Left colon (tissue), 2 donors: ENCODE results near the gene LRBA. TPM values are rescaled to one million over a fixed set of nuclear protein-coding genes. Genes with fewer than 3 reads are reported as not detected.
"Not testable (repeated sequence)": the region's sequence is repeated elsewhere in the genome, so short reads cannot be mapped to it uniquely, and the experiment has no call there.

Experiments used
- ATAC-seq: fragments of 200-7000 bp; cut with Tn5 transposase; one replicate; pipeline ENCODE4 v1.9.1; 2020; ENCODE audit warnings: mild to moderate bottlenecking, moderate library complexity
- DNase-seq, 2 donors: peaks; one replicate each; pipeline ENCODE4 v3.0.0-alpha.2; 2020
- intact Hi-C, 2 donors: fragments of 100-400 bp; cut with DNase I in 1 of 2; cut with micrococcal nuclease in 1 of 2; formaldehyde crosslinking; loops; one replicate each; pipeline versions ENCODE4 v1.11.2 to v1.14.0; 2022; cut with DNase I, micrococcal nuclease
- total RNA-seq, 2 donors: library from RNA; stranded (reverse); fragmentation: NEBNext Ultra II Directional; extraction: Animal tissue kit (Norgen Biotek cat#: 25700); gene quantifications; one replicate each; pipeline ENCODE4 v1.2.1, GENCODE V29; 2021
- donor health status: DM: no; HTN: no; CAD: no.
- donor health status: DM: yes; HTN: yes; CAD: no.

LRBA gene
- total RNA-seq, 2 donors from 2014 or later, result 65.7 to 80.0 TPM

DNA sequence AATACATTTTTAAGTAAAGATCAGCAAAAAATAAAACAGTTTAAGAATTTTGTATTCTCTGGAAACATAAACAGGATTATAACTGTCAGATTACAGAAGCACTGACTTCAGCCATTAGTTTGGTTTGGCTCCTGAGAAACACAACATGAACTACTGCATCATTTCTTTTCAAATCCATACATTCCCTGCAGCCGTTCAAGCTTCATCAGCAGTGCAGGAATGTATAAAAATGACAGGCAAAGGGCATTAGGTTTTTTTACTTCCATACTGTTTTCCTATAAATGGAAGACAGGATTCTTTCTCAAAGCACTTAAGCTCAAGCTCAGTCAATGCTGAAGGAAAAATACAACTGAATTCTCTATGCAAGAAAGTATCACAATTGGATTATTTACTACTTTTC is 437.3 kb downstream of the LRBA start:
- ATAC-seq, result no peak
- DNase-seq, result no peak
- intact Hi-C loops, result no loop called here

DNA sequence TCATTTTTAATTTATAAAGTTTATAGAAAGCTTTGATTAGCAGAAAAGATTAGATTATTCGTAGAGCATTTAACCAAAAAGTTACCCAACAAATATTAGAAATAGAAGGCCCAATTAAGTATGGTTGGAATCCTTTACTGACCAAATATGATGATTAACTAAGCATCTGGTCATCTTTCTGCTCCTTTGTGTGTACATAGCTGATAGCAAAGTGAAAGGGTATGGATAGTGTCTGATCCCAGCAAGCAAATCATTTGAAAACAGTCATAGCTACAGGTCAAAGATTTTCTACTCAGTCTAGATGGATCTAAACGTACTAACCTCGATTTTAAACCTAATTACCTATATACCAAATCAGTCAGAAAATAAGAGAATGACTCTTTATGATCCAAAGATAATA is 440.4 kb downstream of the LRBA start:
- ATAC-seq, result no peak
- intact Hi-C loops, result no loop called here
- no peak for DNase-seq

DNA sequence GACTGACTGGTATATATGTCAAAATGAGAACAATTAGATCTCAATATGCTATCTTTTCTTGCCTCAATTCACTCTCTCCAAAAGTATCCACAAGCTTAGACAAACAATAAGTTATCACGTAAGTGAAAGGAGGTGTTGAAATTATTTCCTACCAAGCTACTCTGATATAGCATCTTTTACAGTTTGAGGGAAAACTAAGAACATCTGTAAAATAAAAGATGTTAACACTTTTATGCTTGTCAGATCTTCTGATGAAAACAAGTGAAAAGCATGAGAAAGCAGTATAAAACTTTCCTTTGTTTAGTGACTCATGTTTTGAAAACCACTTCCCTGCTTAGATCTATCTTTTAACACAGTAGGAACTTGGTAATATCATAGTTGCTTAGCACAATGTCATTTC is 441.6 kb downstream of the LRBA start:
- no peak for ATAC-seq
- intact Hi-C loops, result no loop called here
- no peak for DNase-seq

DNA sequence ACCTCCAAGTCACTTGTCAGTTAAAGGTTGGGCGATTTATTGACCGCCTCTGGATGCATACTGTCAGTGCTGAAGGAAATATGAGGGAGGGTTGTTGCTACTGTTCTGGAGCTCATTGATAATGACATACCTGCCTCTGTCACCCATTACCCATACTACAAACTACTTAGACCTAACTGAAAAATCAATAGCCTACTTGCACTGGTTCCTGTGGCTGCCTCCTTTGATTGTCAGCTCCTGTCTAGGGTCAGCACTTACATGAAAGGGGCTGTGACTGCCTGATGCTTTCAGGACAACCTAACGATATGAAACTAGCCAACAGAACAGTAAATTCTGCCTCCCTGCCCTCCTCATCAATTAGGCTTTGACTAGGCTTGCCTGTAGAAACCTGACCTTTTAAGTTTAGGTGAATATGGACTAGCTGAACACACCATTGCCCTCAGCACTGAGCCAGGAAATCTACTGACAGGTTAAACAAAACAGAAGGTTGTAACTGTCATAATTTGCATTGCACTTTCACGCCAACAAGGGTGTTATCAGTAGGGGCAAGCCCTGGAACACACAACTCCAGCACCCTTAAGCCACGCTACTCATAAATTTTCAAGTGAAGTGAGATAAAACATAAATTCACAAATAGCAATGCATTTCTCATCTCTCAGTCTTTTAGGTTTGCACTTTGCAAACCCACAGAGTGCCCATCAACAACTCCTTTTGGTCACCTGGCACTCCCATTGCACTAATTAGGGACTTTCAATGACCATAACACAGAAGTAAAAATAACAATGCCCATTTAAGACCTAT is 442.2 kb downstream of the LRBA start:
- DNase-seq, result no peak
- intact Hi-C loops, result no loop called here
- ATAC-seq, result no peak

DNA sequence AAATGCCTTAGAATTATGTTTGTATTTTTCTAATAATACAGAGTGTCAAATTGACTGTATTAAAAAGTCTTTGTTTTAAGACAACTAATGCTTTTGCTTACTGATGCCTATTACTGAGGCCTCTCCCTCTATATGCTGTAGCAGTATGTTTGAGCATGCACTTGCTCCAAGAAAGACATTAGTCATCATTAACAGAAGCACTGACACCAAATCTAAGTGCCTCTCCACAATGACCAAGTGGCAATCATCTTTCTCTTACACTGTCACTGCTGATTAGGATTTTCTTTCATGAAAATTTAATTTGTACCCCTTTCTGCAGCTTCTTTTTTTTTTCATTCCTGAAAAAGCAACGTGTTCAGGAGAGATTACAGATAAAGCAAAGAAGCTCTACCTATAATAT is 444.2 kb downstream of the LRBA start:
- intact Hi-C loops, result no loop called here
- no peak for ATAC-seq
- no peak for DNase-seq

DNA sequence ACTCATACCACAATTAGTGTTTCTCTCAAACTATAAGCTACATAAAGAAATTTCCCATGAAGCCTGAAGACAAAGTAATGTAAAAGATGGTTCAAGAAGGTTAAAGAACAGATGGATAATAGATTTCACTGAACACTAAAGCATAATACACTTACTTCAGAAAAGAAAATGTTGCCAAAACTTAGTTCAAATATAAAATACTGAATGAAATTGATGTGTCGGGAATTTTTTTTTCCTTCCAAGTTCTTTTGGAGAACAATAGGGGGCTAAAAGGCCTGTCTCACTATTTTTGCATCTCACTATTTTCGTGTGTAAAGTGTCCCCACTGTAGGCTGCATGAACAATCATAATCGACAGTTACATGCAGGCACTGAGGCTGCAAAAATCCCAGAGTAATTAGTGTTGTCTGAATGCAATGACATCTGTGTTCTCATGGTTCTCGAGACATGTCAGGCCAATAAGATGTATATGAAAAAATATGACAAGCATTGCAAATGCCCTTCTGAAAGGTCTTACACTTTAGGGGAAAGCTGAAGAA is 445.0 kb downstream of the LRBA start:
- DNase-seq (no peak), ATAC-seq (no peak)
- intact Hi-C loops, result no loop called here

DNA sequence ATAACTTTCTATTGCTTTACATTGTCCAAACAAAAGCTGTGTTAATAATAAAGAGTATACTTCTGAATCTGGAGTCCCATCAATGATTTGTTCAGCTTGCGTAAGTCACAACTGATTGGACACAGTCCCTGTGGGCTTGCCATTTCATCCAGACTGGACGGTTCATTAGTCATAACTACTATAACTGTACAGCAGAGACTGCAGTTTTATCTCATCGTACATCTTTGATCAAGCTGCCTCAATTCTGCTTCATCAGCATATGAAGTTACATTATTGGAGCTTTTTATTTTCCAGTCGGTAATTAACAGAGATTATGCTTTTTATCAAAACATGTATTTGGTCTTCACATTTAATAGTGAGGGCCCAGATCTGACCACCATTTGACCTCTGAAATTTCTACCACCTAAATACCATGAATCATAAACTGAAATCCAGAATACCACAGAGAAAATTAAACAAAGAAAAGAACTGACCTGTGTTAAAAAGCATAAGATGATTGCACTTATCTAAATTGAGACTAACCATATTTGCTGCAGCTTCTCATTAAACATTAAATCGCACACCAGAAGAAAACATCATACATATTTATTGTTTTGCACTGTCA is 445.6 kb downstream of the LRBA start:
- DNase-seq, result no peak
- intact Hi-C loops, result no loop called here
- ATAC-seq, result no peak

DNA sequence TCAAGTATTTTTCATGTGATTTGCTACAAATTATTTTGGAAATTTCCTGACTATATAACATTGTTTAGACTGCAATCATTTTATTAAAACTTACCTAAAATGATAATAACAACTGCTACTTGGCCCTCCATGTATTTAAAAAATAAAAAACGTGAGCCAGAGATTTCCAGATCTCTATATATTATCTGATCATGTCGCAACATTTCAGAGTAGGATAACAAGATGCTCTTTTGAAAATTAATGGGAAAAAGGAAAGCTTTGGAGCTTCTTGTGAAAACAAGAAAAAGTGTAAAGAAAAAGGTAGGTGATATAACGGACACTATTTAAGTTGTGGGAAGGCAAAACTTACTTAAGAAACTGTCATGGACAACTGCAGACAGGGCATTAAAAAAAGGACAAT is 448.0 kb downstream of the LRBA start:
- ATAC-seq (no peak), DNase-seq (no peak)
- intact Hi-C loops, result no loop called here

DNA sequence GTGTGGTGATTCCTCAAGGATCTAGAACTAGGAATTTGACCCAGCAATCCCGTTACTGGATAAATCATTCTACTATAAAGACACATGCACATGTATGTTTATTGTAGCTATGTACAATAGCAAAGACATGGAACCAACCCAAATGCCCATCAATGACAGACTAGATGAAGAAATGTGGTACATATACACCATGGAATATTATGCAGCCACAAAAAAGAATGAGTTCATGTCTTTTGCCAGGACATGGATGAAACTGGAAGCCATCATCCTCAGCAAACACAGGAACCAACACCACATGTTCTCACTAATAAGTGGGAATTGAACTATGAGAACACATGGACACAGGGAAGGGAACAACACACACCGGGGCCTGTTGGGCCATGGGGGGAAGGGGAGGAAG is 450.1 kb downstream of the LRBA start:
- DNase-seq, intact Hi-C loops, ATAC-seq: not testable (repeated sequence)

DNA sequence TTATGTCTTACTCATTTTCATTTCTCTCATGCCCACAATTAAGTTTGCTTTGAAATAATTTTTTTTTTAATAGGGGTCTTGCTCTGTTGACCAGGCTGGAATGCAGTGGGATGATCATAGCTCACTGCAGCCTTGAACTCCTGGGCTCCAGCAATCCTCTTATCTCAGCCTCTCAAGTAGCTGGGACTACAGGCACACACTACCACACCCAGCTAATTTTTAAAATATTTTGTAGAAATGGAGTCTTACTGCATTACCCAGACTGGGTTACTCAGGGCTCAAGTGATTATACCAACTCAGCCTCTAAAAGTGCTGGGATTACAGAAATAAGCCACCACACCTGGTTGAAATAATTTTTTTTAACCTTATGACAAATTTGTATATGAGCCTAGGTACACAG is 452.3 kb downstream of the LRBA start:
- intact Hi-C loops, result no loop called here
- ATAC-seq (no peak), DNase-seq (no peak)

DNA sequence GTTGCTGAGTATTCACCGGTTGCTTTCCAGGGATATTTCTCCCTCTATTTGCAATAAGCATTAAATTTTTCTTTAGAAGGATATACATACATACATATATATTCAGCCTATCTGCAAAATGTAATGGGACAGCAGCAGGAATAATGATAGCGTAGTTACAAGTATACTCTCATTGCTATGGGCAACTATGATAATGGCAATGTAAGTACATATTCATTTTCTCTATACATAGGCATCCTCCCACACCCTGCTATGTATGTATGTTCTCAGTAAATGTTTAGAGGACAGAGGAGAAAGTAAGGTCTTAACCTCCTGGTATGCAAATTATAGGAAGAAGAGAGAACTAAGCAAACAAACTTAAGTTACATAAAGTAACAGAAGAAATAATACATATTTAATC is 452.8 kb downstream of the LRBA start:
- intact Hi-C loops, result no loop called here
- ATAC-seq, result no peak
- no peak for DNase-seq

DNA sequence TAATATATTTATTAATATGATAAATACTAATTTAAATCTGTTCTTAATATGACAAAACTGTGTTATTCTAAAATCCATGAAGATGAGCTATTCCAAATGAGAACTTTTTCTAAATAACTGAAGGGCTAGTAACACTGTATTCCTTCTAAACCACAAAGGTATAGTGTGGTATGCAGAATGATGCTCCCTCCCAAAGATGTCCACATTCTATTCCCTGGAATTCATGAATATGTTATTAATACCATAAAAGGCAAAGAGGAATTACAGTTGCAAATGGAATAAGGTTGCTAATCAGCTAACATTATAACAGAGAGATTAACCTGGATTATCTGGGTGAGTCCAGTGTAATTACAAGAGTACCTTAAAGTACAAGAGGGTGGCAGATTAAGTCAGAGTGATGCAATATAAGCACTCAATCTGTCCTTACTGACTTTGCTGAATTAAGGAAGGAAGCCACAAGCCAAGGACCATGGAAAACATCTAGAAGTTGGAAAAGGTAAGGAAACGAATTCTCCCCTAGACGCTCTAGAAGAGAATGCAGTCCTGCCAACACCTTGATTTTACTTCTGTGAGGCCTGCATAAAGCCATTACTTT is 453.8 kb downstream of the LRBA start:
- ATAC-seq, result no peak
- DNase-seq, result no peak
- intact Hi-C loops, result no loop called here

DNA sequence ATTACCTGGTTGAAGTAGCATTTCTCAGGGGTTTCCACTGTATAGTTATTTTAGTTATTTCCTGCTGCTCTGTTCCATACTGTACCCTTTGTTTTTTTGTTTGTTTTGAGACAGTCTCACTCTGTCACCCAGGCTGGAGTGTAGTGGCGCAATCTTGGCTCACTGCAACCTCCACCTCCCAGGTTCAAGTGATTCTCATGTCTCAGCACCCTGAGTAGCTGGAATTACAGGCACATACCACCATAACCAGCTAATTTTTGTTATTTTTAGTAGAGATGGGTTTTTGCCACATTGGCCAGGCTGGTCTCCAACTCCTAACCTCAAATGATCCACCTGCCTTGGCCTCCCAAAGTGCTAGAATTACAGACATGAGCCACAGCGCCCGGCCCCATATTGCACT is 457.3 kb downstream of the LRBA start:
- intact Hi-C loops, DNase-seq, ATAC-seq: not testable (repeated sequence)

DNA sequence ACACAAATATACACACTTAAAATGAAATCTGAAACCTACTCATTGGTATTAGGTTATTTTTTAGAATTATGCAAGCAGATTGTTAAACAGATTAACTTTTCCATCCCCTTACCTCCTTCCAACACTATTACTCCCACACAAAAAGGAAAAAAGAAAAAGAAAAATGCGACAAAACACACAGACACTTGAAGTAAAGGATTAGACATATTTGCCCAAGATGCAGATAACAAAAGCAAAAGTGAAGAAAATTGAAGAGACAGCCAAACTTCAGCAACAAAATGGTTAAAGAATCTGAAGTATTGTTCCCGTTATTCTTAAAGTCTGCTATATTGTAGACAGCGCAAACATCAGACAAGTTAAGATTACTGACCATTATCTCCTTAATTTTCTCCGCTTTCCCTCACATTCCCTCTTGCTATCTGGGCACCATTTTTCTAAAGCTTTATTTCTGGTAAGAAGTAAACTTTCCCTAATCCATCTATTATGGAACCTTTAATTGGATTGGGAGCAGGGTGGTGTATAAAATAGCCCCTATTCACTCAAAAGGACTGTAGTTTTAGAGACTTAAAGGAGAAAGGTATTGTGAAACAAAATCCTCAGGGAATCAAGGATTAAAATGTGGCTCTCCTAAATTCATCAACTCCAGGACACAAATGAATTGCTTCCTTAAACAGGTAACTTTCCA is 467.8 kb downstream of the LRBA start:
- intact Hi-C loops, result no loop called here
- no peak for DNase-seq
- no peak for ATAC-seq

DNA sequence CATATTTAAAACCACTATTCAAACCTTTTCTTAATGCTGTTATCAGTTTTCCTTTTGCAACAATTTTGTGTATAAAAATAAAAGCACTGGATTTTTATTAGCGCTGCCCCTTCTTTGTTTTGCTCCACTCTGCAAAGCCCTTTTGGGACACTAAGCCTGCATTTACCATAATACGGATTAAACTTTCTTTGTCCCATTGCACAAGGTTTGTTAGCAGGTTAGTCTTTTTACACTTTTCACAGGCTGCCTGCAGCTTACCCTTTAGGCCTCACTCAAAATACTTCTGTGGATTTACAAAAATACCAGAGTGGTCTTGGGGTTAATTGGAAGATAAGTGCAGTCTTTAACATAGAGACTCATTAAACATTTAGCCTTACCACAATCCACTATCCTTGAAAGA is 468.8 kb downstream of the LRBA start:
- no peak for DNase-seq
- no peak for ATAC-seq
- intact Hi-C loops, result no loop called here

DNA sequence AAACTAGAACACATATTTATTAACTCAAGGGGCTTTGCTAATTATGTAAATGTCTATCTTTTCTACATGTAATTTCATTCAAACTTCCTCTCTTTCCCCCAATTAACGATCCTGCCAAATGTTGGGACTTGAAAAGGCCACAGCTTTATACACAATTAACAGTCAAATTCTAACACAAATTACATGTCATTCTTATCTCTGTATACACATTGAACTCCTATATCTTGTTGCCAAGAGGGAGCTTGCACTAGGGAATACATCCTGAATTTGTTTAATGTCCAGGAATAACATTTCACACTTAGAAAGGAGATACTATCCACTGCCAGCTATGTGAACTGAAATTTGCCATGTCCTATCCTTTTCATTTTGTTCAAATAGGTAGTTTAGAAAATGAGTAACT is 472.0 kb downstream of the LRBA start:
- ATAC-seq (no peak), DNase-seq (no peak)
- intact Hi-C loops, result no loop called here

DNA sequence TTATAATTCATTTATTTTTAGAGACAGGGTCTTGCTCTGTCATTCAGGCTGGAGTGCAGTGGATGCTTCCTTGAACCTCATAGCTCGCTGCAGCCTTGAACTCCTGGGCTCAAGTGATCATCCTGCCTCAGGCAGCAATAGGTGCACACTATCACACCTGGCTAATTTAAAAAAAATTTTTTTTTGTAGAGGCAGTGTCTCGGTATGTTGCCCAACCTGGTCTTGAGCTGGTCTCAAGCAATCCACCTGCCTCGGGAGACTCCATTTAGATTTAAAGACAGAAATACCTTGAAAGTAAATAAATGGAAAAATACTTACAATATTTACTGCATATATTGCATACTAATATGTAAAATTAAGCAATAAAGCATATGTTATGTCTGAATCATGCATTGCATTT is 473.4 kb downstream of the LRBA start:
- intact Hi-C loops, result no loop called here
- DNase-seq (no peak), ATAC-seq (no peak)

DNA sequence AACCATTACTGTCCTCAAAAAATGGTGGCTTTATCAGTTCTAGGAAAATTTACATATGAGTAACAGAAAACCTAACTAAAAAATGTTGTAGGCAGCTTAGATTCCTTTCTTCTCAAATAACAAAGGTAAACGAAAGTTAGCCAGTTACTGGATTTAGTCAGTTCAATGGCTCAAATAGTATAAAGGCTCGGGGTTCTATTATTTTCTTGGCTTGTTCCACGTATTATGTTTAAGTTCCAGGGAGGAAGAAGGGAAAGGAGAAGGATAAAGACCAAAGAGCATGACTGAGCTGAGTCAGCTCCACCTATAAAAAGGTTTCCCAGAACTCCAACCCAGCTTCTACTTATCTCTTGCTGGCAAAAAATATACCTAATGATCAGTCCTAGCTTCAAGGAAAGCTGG is 474.1 kb downstream of the LRBA start:
- intact Hi-C loops, result no loop called here
- ATAC-seq (no peak), DNase-seq (no peak)

DNA sequence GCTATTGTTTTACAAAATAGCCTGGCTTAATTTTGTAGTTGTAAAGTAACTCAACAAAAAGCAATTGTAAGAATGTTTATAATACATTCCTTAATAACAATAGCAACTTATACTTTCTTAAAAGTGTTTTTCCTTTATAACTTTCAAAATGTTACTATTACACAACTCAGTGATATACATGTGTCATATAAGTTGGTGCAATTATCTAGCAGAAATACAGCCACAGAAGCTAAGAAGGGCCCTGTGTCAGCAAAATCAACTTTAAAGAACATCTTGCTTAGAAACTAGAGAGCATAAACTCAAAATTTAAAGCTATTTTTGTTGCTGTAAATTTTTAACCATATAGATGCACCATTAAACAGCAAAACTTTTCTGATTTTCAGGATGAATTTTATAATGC is 474.5 kb downstream of the LRBA start:
- intact Hi-C loops, result no loop called here
- ATAC-seq (no peak), DNase-seq (no peak)

DNA sequence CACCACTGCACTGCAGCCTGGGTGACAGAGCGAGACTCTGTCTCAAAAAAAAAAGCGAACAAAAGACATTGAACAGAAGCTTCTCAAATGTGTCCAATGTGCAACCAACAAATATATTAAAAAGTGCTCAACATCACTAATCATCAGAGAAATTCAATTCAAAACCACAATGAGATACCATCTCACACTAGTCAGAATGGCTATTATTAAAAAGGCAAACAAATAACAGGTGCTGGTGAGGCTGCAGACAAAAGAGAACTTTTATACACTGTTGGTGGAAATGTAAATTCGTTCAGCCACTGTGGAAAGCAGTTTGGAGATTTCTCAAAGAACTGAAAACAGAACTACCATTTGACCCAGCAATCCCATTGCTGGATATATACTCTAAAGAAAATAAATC is 477.2 kb downstream of the LRBA start:
- intact Hi-C loops, DNase-seq, ATAC-seq: not testable (repeated sequence)
